Muscle of arm (tissue), 14 donors: Measurements from ENCODE around the gene DHX57. TPM values are rescaled to one million over a fixed set of nuclear protein-coding genes. Genes with fewer than 3 reads are reported as not detected.

ENCODE experiments used
- DNase-seq: peaks from one replicate; pipeline ENCODE4 v3.0.0-alpha.2; 2013
- long read RNA-seq, 11 donors: transcript quantifications; one replicate each; lab custom pipeline, GENCODE V29; 2026
- polyA plus RNA-seq, 12 donors: library from polyadenylated mRNA; unstranded; fragments of 120-200 nt; gene quantifications; one replicate each; pipeline ENCODE4 v1.2.1, GENCODE V29; 2013; ENCODE audit not compliant: insufficient read length in 12 of 12

DHX57 gene
- polyA plus RNA-seq, result 10 to 100 TPM in 11 of 12 donors, not detected in 1; 16.5 to 44.3 (median 22.5) TPM
- long read RNA-seq, donor 1, partial matches to known transcripts, result 0 of 1 reads
- long read RNA-seq, donor 1, other reads (novel, unspliced or antisense), result 0 of 1 reads
- long read RNA-seq, donor 2, full-length matches to known transcripts, result 4 of 4 reads
- long read RNA-seq, donor 2, partial matches to known transcripts, result 0 of 4 reads
- long read RNA-seq, donor 2, other reads (novel, unspliced or antisense), result 0 of 4 reads
- long read RNA-seq, donor 3, full-length matches to known transcripts, result 1 of 1 reads
- long read RNA-seq, donor 3, partial matches to known transcripts, result 0 of 1 reads
- long read RNA-seq, donor 3, other reads (novel, unspliced or antisense), result 0 of 1 reads
- long read RNA-seq, donor 4, partial matches to known transcripts, result 0 of 1 reads
- long read RNA-seq, donor 4, other reads (novel, unspliced or antisense), result 0 of 1 reads
- long read RNA-seq, donor 5, full-length matches to known transcripts, result 1 of 1 reads
- long read RNA-seq, donor 5, partial matches to known transcripts, result 0 of 1 reads
- long read RNA-seq, donor 5, other reads (novel, unspliced or antisense), result 0 of 1 reads
- long read RNA-seq, donor 6, result 0 reads
- long read RNA-seq, donor 7, result 0 reads
- long read RNA-seq, donor 8, full-length matches to known transcripts, result 1 of 1 reads
- long read RNA-seq, donor 8, partial matches to known transcripts, result 0 of 1 reads
- long read RNA-seq, donor 8, other reads (novel, unspliced or antisense), result 0 of 1 reads
- long read RNA-seq, donor 9, full-length matches to known transcripts, result 1 of 1 reads
- long read RNA-seq, donor 9, partial matches to known transcripts, result 0 of 1 reads
- long read RNA-seq, donor 9, other reads (novel, unspliced or antisense), result 0 of 1 reads
- long read RNA-seq, donor 10, result 0 reads
- long read RNA-seq, donor 11, partial matches to known transcripts, result 0 of 2 reads
- long read RNA-seq, donor 11, other reads (novel, unspliced or antisense), result 0 of 2 reads

GRCh38 chr2:38875576-38876367 lies at the start of gene DHX57, which contains the start of gene MORN2:
Gene DHX57, minus strand, starts transcription at chr2:38875934. Its CDS starts 7,529 bp downstream, at chr2:38868405.
Gene MORN2, plus strand, starts transcription at chr2:38875976.
- DNase-seq, result peak; percentile 88

- DNase-seq, result no peak
Observed at GRCh38 chr2:38922902-38923301, 47.2 kb upstream of the DHX57 start.

GRCh38 chr2:38922389-38922788 lies 46.7 kb upstream of the DHX57 start:
- no peak for DNase-seq

- DNase-seq, result no peak
Observed at GRCh38 chr2:38912619-38913018, 36.9 kb upstream of the DHX57 start.

- no peak for DNase-seq
Observed at GRCh38 chr2:38911191-38911590, 35.5 kb upstream of the DHX57 start.

- DNase-seq, result no peak
Observed at GRCh38 chr2:38909872-38910271, 34.1 kb upstream of the DHX57 start.

- DNase-seq, result no peak
Observed at GRCh38 chr2:38907743-38908562, 32.2 kb upstream of the DHX57 start.

- DNase-seq, result no peak
Observed at GRCh38 chr2:38907242-38907641, 31.5 kb upstream of the DHX57 start.

GRCh38 chr2:38905251-38905650 lies 29.5 kb upstream of the DHX57 start:
- DNase-seq, result no peak

GRCh38 chr2:38900726-38901125 lies 25.0 kb upstream of the DHX57 start:
- DNase-seq, result no peak

- DNase-seq, result no peak
Observed at GRCh38 chr2:38898256-38898655, 22.5 kb upstream of the DHX57 start.

- no peak for DNase-seq
Observed at GRCh38 chr2:38892819-38893218, 17.1 kb upstream of the DHX57 start.

- DNase-seq, result no peak
Observed at GRCh38 chr2:38889575-38889974, 13.8 kb upstream of the DHX57 start, which contains the start of gene ARHGEF33. Gene ARHGEF33, plus strand, starts transcription at chr2:38889875. Its CDS starts 29,573 bp downstream, at chr2:38919448.

GRCh38 chr2:38889045-38889444 lies 13.3 kb upstream of the DHX57 start:
- DNase-seq, result no peak

- no peak for DNase-seq
Observed at GRCh38 chr2:38887902-38888554, 12.3 kb upstream of the DHX57 start.

GRCh38 chr2:38887347-38887746 lies 11.6 kb upstream of the DHX57 start:
- no peak for DNase-seq

- no peak for DNase-seq
Observed at GRCh38 chr2:38886063-38886462, 10.3 kb upstream of the DHX57 start.

GRCh38 chr2:38876407-38876806 lies 673 bp upstream of the DHX57 start:
- no peak for DNase-seq

- no peak for DNase-seq
Observed at GRCh38 chr2:38875227-38875575, 533 bp downstream of the DHX57 start.

- DNase-seq, result no peak
Observed at GRCh38 chr2:38873763-38874162, 2.0 kb downstream of the DHX57 start.
